Activated effector memory CD4-positive, alpha-beta T cell treated with anti-CD3 and anti-CD28 coated beads, Interleukin-2, amount 50 U/mL, for 16 hours (primary cell): Measurements from ENCODE around the gene ARHGEF7.

Experiments
- DNase-seq: peaks from one replicate; pipeline ENCODE4 v3.0.0-alpha.2; 2020

Gene ARHGEF7

GRCh38 chr13:111259058-111259457 lies 143.9 kb downstream of the ARHGEF7 start:
- no peak for DNase-seq

DNA sequence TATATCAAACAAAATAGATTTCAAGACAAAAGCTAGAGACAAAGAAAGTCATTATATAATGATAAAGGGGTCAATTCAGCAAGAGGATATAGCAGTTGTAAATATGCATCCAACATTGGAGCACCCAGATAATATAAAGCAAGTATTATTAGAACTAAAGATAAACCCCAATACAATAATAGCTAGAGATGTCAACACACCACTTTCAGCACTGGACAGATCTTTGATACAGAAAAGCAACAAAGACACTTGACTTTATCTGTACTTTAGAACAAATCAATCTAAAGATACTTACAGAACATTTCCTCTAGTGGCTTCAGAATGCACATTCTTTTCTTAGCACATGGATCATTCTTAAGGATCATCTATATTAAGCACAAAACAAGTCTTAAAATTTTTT lies 146.2 kb downstream of the ARHGEF7 start:
- DNase-seq, result no peak

- no peak for DNase-seq
Observed at GRCh38 chr13:111262281-111262680, 147.2 kb downstream of the ARHGEF7 start.

GRCh38 chr13:111262715-111263114 lies 147.6 kb downstream of the ARHGEF7 start:
- no peak for DNase-seq

DNA sequence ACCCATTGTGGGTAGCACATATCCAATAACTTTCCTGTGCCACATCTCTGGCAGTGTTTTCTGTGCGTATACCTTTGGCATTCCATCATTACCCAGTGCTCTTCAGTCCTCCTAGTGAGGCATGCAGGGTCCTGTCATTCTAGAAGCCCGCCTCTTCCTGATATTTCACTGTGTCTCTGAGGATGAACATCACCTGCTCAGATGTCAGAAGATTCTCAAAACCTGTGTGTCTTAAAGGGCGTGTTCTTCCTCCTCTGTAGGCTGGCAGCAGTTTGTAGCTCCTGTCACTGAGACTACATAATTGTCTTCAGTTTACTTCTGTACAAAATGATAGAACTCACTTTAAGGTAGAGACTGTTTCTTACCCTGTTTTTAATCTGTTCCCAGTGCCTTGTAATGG lies 148.5 kb downstream of the ARHGEF7 start:
- no peak for DNase-seq

- DNase-seq, result no peak
Observed at GRCh38 chr13:111265006-111265700, 150.0 kb downstream of the ARHGEF7 start.

DNA sequence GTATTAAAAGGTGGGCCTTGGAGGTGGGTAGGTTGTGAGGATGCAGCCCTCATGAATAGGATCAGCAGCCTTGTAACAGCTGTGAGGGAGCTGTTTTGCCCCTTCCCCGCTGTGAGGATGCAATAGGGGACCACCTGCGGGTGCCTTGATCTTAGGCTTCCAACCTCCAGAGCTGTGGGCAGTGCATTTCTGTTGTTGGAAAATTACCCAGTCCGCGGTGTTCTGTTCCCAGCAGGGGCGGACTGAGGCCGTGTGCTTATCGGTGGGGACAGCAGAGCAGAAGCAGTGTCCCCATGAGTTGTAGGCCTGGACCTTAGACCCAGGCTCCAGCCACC lies 150.6 kb downstream of the ARHGEF7 start:
- no peak for DNase-seq

DNA sequence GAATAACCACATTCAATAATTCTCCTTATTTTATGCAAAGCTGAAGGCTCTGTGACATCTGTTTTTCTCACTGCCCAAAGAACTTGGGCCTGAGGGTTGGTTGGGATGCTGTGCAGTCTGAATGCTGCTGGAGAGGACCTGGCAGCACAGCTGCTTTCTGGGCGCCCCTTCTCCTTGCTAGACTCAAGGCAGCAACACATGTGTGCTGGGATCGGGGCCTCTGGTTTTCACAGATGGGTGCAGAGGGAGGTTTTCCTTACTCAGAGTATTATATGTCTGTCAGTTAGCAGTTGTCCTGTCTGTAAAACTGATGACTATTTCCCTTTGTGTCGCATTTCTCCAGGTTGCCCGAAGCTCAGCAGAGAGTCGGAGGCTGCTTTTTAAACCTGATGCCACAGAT lies 152.1 kb downstream of the ARHGEF7 start:
- no peak for DNase-seq

DNA sequence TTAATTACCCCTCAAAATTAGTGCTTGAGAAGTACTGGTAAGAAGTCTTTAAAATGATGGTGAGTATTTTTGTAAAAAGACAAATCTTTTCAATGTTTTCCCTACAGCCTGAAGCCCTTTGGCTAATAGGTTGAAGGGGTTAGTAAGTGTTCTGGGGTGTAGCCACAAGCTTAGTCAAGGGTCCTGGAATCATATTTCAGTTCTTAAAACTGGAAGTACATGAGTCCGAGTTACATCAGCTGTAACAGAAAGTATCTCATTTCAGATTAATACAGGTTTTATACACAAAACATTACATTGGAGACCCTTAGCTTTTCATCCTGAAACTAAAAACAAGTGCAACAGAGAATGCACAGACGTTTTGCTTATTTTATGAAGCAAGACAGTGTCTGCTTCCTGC lies 152.7 kb downstream of the ARHGEF7 start:
- DNase-seq, result no peak

DNA sequence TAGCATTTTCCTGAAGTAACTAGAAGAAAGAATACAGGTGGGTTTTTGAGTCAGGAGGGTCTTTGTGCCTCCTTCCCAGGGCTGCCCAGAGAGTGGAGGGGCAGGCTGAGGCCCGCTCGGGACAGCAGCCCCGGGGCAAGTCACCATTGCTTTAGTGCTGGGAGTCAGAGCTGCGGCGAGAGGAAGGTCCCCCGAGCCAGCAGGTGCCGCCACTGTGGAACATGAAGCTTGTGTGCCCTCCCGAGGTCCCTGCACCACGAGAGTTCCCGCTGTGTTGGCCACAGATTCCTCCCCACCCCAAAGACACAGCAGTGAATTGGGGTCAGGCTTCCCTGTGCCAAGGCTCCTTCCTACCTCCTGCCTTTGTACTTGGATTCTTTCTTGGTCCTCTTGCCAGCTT lies 154.4 kb downstream of the ARHGEF7 start:
- DNase-seq, result no peak

- DNase-seq, result no peak
Observed at GRCh38 chr13:111270126-111270525, 155.0 kb downstream of the ARHGEF7 start.

GRCh38 chr13:111270765-111271698 lies 155.9 kb downstream of the ARHGEF7 start:
- DNase-seq, result no peak

GRCh38 chr13:111272117-111272516 lies 157.0 kb downstream of the ARHGEF7 start:
- no peak for DNase-seq

DNA sequence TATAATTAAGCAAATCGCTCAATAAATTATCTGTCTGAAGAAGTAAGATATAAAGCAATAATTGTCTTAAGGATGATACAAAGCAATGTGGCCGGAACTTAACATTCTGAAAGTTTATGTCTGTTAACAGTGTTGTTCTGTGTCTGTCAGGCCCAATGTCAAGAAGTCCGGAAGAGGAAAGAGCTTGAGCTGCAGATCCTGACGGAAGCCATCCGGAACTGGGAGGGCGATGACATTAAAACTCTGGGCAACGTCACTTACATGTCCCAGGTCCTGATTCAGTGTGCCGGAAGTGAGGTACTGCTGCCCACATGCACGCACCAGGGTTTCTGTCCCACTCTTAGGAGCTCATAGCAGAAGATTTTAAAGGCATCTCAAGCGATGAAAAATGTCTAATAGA lies 160.3 kb downstream of the ARHGEF7 start:
- DNase-seq, result no peak

DNA sequence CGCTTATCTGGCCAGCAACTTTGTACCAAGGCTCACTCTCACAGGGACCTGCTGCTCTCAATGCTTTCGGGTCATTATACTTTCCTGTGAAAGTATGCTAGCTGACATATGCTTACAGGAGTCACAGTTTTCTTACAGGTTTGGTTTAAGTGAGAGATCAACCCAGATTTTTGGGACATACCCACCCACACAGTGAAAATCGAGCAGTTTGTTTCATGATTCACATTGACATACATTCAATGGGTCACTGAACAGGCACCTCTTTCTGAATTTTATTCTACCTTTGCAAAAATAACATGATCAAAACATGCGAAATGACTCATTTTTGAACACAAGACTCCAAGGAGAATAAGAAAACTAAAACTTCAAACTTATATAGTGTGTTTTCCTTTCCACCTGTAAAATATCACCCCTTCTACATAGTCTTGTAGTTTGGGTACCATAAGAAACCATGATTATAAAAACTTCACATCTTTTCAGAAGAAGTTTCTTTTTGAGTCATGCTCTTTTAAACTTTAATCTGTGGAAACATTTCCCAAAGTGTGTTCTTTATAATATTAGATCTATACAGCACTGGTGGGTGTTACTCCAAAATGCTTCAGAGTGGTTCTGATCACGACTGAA lies 161.0 kb downstream of the ARHGEF7 start:
- DNase-seq, result no peak

DNA sequence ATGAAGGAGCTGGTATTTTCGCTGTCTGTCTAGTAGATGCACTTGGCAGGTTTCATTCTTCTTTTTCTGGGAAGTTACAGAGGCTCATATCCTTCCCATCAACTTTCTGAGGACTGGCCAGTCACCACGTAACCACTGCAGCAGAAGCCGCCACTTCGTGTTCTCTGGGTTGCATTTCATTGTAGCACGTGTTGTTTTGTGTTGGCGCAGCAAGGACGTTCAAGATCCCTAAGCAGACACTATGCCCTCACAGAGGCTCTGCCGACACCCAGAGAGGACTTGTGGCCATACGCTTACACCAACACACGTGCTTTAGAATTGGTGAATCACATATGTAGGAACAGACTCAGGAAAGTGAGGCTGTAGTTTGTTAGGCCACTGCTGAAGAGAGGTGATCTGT lies 163.1 kb downstream of the ARHGEF7 start:
- no peak for DNase-seq

- DNase-seq, result no peak
Observed at GRCh38 chr13:111278743-111279652, 163.9 kb downstream of the ARHGEF7 start.

DNA sequence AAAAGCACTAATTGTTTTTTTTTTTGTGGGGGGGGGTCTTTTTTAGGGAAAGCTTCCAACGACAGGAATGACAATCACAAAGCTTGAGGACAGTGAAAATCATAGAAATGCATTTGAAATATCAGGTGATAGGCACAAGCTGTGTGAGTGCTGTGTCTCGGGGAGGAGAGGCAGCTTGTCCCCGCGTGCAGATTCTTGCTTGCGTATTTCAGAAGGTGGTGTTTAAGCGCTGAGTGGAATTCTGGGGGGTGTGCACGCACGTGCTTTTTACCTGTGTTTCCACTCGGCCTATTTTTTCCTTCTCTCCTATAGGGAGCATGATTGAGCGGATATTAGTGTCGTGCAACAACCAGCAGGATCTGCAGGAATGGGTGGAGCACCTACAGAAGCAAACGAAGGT lies 165.1 kb downstream of the ARHGEF7 start:
- no peak for DNase-seq

GRCh38 chr13:111280681-111281585 lies 165.8 kb downstream of the ARHGEF7 start:
- DNase-seq, result no peak

DNA sequence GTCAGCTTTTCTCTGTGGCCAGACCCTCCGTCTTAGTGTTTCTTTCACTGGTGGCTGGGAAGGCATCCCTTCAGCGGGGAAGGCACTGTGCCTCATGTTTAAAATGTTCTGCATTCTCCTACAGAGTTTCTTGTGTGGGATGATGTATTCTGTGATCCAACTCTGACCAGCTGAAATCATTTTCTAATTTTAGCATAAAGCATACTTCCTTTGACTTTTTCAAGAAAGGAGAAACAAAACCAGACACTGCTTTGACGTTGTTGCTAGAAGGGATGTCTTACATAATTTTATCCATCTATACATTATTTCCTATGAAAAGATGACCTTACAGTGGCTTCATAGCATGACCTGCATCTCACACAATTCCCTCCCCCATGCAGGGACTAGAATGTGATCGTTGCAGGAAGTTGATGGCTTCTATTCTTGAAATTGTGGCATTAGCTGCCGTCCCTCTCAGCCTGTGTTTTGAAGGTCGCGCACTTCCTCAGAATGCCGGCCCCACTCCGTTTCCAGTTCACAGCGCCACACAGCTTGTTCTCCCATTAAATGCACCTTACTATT lies 166.7 kb downstream of the ARHGEF7 start:
- no peak for DNase-seq

DNA sequence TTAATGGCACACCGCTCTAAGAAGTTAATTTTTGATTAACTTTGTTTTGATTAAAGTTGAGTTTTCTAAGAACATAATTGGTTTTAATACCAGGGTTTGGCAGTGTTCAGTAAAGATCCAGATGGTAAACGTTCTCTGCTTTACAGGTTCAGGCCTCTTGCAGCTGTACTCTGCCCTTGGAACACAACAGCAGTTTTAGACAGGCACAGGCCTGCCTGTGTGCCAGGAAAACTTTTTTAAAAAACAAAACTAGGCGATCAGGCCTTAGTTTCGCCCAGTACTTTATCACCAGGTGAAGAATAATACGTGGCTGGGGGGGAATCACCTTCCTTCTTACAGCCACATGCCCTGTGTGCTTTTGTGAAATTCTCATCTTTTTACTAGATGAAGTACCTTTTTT lies 167.3 kb downstream of the ARHGEF7 start:
- DNase-seq, result no peak
